ENCODE results near the gene TLE4.

GRCh38 chr9:79736051-79736450, 164.3 kb downstream of the TLE4 start:
- TF ChIP-seq CTCF (IDR thresholded peaks at IDR 0.05): no peak
- TF ChIP-seq JUND (IDR thresholded peaks at IDR 0.05): no peak
- no peak for TF ChIP-seq TAF1 (IDR thresholded peaks at IDR 0.05; ENCODE audit: borderline replicate concordance, low read depth, low read length)
- TF ChIP-seq POLR2AphosphoS5 (IDR thresholded peaks at IDR 0.05; ENCODE audit: low read depth, low read length): no peak
- no peak for TF ChIP-seq PBX3 (IDR thresholded peaks at IDR 0.05)
- no peak for TF ChIP-seq RCOR1 (IDR thresholded peaks at IDR 0.05; ENCODE audit: low read length)
- TF ChIP-seq IRF3 (IDR thresholded peaks at IDR 0.05; ENCODE audit: low read depth, low read length): no peak
- TF ChIP-seq ZBTB33 (IDR thresholded peaks at IDR 0.05; ENCODE audit: borderline replicate concordance, low read depth): no peak
- no peak for TF ChIP-seq RXRA (IDR thresholded peaks at IDR 0.05; ENCODE audit: borderline replicate concordance, low read depth)
- TF ChIP-seq TCF12 (IDR thresholded peaks at IDR 0.05): no peak
- TF ChIP-seq YY1 (IDR thresholded peaks at IDR 0.05; ENCODE audit: low read depth): no peak
- no peak for TF ChIP-seq MAX (IDR thresholded peaks at IDR 0.05; ENCODE audit: low read depth)
- no peak for TF ChIP-seq RAD21 (IDR thresholded peaks at IDR 0.05; ENCODE audit: low read length)
- TF ChIP-seq SMC3 (IDR thresholded peaks at IDR 0.05; ENCODE audit: low read depth, low read length): no peak

All from SK-N-SH (cell line).